Neural progenitor cell (in vitro differentiated cells): ENCODE results near the gene GPR141.

Experiments used
- CTCF ChIP-seq: fragments of 200-600 bp; sonication (generic); IDR thresholded peaks from 2 replicates; pipeline ENCODE4 v1.5.1; 2017; ENCODE audit warnings: antibody characterized with exemption, mild to moderate bottlenecking
- EZH2 ChIP-seq: fragments of 200-600 bp; sonication (generic); IDR thresholded peaks from 2 replicates; pipeline ENCODE4 v1.6.1; 2017; ENCODE audit warnings: antibody characterized with exemption, mild to moderate bottlenecking, moderate library complexity

- TF ChIP-seq EZH2 = no peak
- TF ChIP-seq CTCF = no peak
Measured at GRCh38 chr7:37645282-37646050, 38.1 kb upstream of the GPR141 start.
